ENCODE data around the gene EDC4. TPM values are rescaled to one million over a fixed set of nuclear protein-coding genes. Genes with fewer than 3 reads are reported as not detected.

Gene EDC4
- total RNA-seq, 4 donors from 2014 or later = 31.4 to 68.2 (median 41.2) TPM

- H3K4me3 ChIP-seq (replicated peaks in 1 of 3) = no peak overlapping the region
- no peak for TF ChIP-seq POLR2A (IDR thresholded peaks at IDR 0.05)
- no peak for TF ChIP-seq CTCF (IDR thresholded peaks at IDR 0.05)
- no peaks in the 10 kb centered on the region for H3K27me3 ChIP-seq
- no peak for DNase-seq
- no peaks in the 10 kb centered on the region for H3K36me3 ChIP-seq
- no peaks in the 10 kb centered on the region for H3K9me3 ChIP-seq
- peaks cover 44 to 81% of the 10 kb centered on the region in 2 donors for H3K4me1 ChIP-seq
- intact Hi-C loops (cut with DNase I) = no loop called here
- 90% methylated on average over 6 of the region's 6 CpGs for WGBS, 2 donors
- peak overlapping the region in 2 of 3 donors; percentile 15 to 72 for H3K27ac ChIP-seq
Observed at GRCh38 chr16:67919622-67920221, 46.9 kb downstream of the EDC4 start.

GRCh38 chr16:67922221-67922620 lies 49.4 kb downstream of the EDC4 start:
- Histone ChIP-seq H3K9me3 (no peaks in the 10 kb centered on the region), H3K36me3 (no peaks in the 10 kb centered on the region), H3K4me1 (peaks cover 33 to 77% of the 10 kb centered on the region in 2 donors), H3K4me3 (replicated peaks in 1 of 3) (no peak overlapping the region), H3K27me3 (no peaks in the 10 kb centered on the region), H3K27ac (peak overlapping the region in 2 of 3 donors; percentile 52 to 65)
- intact Hi-C loops (cut with DNase I) = no loop called here
- WGBS, 2 donors = 81 to 87% methylated on average over 5 of the region's 5 CpGs
- TF ChIP-seq CTCF (IDR thresholded peaks at IDR 0.05) (no peak), POLR2A (IDR thresholded peaks at IDR 0.05) (no peak)
- no peak for DNase-seq

GRCh38 chr16:67922740-67923139 lies 49.9 kb downstream of the EDC4 start:
- intact Hi-C loops (cut with DNase I) = no loop called here
- no peaks in the 10 kb centered on the region for H3K9me3 ChIP-seq
- H3K4me1 ChIP-seq = peaks cover 28 to 72% of the 10 kb centered on the region in 2 donors
- TF ChIP-seq POLR2A (IDR thresholded peaks at IDR 0.05) = no peak
- no peak for TF ChIP-seq CTCF (IDR thresholded peaks at IDR 0.05)
- peaks cover 4% of the 10 kb centered on the region in 2 donors for H3K36me3 ChIP-seq
- DNase-seq = peak in 1 of 2 donors; percentile 35
- no peaks in the 10 kb centered on the region for H3K27me3 ChIP-seq
- peak overlapping the region in 2 of 3 donors; percentile 52 to 65 for H3K27ac ChIP-seq
- 75 to 77% methylated on average over 8 of the region's 8 CpGs for WGBS, 2 donors
- no peak overlapping the region for H3K4me3 ChIP-seq (replicated peaks in 1 of 3)

- no peak overlapping the region for H3K4me3 ChIP-seq (replicated peaks in 1 of 3)
- peaks cover 22 to 63% of the 10 kb centered on the region in 2 donors for H3K4me1 ChIP-seq
- H3K27ac ChIP-seq = peak overlapping the region; percentile 25 to 65 (median 52)
- H3K9me3 ChIP-seq = no peaks in the 10 kb centered on the region
- TF ChIP-seq CTCF (IDR thresholded peaks at IDR 0.05) (no peak), POLR2A (IDR thresholded peaks at IDR 0.05) (no peak)
- DNase-seq = peak; percentile 84 to 88
- intact Hi-C loops (cut with DNase I) = no loop called here
- peaks cover 6 to 8% of the 10 kb centered on the region in 2 donors for H3K36me3 ChIP-seq
- 47 to 52% methylated on average over 9 to 10 of the region's 10 CpGs for WGBS, 2 donors
- H3K27me3 ChIP-seq = no peaks in the 10 kb centered on the region
Observed at GRCh38 chr16:67923414-67924116, 50.7 kb downstream of the EDC4 start.
